Fibroblast of lung (primary cell): Measurements from ENCODE around the gene ADAMTS17.

Source experiments
- EZH2 ChIP-seq: IDR thresholded peaks from 2 replicates; pipeline ENCODE4 v1.5.1; 2012; ENCODE audit warnings: low read length, control low read depth, mild to moderate bottlenecking; ENCODE audit errors: missing control alignments
- TF ChIP-seq, protein P1 (sequence below), 2 donors: IDR thresholded peaks in 1 of 2; conservative IDR thresholded peaks in 1 of 2; 1 replicate in 1 of 2; 2 replicates in 1 of 2; pipeline ENCODE4 v1.5.1; 2011 to 2012; ENCODE audit warnings: low read length in 2 of 2, control low read depth in 1 of 2, inconsistent platforms in 1 of 2, low read depth in 1 of 2, mild to moderate bottlenecking in 1 of 2

DNA sequence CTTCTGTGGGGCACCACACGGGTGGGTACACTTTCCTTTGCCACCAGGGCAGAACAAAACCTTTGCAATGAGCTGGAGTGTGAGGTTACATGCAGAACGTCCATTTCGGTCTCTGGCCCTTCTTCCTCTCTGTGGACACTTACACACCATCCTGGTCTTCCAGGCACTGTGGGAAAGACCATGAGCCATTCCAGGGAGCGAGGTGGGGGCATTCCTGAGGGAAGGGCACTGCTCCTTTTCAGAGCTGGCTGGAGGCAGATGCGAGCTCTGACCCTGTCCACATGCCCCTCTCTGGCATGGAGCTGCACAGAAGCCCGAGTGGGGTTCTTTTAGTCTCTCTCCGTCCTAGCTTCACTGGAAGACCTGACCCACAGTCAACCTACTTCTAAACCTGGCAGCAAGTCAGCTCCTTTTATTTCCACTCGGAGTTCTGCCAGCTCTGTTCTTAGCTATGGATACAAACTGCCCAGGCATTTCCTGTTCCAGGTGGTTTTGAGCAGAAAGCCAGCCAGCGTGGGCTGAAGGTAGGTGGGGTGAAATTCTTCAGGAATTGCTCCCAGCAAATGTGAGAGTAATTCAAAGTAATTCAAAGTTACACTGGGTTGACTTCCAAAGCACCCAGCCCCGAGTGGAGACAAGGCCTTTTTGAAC lies 281.4 kb downstream of the ADAMTS17 start:
- no peak for TF ChIP-seq EZH2
- TF ChIP-seq, protein P1, sequence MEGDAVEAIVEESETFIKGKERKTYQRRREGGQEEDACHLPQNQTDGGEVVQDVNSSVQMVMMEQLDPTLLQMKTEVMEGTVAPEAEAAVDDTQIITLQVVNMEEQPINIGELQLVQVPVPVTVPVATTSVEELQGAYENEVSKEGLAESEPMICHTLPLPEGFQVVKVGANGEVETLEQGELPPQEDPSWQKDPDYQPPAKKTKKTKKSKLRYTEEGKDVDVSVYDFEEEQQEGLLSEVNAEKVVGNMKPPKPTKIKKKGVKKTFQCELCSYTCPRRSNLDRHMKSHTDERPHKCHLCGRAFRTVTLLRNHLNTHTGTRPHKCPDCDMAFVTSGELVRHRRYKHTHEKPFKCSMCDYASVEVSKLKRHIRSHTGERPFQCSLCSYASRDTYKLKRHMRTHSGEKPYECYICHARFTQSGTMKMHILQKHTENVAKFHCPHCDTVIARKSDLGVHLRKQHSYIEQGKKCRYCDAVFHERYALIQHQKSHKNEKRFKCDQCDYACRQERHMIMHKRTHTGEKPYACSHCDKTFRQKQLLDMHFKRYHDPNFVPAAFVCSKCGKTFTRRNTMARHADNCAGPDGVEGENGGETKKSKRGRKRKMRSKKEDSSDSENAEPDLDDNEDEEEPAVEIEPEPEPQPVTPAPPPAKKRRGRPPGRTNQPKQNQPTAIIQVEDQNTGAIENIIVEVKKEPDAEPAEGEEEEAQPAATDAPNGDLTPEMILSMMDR (conservative IDR thresholded peaks at IDR 0.05 in 1 of 2, IDR thresholded peaks at IDR 0.05 in 1 of 2; ENCODE audit: low read depth in 1 of 2, low read length in 2 of 2) = no peak
